ENCODE measurements around the gene ARID1B.

Gene ARID1B

GRCh38 chr6:157217894-157218370 is 440.8 kb downstream of the ARID1B start:
- DNase-seq (ENCODE audit: extremely low read depth in 1 of 2, low read depth in 1 of 2) = no peak

- DNase-seq (ENCODE audit: extremely low read depth in 1 of 2, low read depth in 1 of 2) = no peak
Observed at GRCh38 chr6:157218371-157219198, 441.4 kb downstream of the ARID1B start.

GRCh38 chr6:157219201-157220200 is 442.3 kb downstream of the ARID1B start:
- no peak for DNase-seq (ENCODE audit: extremely low read depth in 1 of 2, low read depth in 1 of 2)

DNA sequence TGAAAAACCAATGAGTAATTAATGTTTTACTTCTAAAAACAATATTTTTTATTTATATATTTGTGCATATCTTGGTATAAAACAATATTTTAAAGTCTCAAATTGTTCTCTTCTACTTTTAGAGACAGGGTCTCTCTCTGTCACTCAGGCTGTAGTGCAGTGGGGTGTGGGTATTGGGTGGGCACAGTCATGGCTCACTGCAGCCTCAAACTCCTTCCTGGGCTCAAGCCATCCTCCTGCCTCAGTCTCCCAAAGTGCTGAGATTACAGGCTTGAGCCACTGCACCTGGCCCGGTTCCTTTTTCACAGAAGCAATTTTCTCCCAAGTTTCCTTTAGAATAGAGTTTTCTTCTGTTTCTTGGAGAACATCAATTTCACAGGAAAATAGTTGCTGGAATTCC is 443.3 kb downstream of the ARID1B start:
- no peak for DNase-seq (ENCODE audit: extremely low read depth in 1 of 2, low read depth in 1 of 2)

DNA sequence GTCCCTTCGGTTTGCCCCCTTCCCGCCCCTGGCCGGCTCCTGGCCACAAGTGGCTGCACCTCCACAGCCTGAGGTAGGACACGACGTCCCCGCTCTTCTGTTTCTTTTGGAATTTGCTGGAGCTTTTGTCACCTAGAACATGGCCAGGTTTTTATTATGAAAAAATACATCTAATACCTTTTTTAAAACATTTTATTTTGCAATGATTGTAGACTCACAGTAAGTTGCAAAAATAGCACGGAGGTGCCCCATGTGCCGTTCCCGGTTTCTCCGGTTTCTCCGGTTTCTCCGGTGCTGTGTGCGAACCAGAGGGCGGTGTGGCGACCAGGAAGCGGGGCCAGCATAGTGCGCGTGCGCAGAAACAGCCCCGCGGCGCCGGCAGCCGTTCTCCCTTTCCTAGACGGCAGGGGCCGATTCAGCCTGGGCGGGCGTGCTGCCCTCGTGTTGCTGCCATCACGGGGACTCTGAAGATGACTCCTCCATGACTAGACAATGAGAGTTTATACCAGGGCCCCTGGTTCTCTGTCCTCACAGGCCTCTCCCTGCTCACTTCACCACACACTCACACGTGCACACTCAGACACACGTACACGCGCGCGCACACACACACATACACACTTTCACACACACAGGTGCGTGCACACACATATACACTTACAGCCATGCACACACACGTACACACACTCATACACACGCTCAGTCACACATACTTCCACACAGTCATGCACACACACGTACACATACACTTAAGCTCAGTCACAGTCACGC is 444.1 kb downstream of the ARID1B start:
- peak; percentile 52 to 70 for DNase-seq (ENCODE audit: extremely low read depth in 1 of 2, low read depth in 1 of 2)

DNA sequence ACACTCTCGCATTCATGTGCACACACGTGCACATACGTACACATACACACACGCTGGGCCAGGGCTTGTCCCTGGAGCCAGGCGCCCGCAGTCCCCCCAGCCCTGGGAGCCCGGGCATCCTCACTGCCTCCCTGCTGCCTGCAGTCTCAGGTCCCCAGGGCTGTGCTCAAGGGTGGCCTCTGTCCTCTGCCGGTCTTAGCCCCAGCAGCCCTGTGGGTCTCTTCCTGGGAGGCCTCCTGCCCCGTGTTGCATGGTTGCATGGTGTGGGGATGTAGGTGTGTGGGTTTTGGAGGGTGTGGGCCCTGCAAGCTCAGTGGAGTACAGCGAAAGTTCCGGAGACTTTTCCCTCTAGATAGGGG is 444.6 kb downstream of the ARID1B start:
- no peak for DNase-seq (ENCODE audit: extremely low read depth in 1 of 2, low read depth in 1 of 2)

DNA sequence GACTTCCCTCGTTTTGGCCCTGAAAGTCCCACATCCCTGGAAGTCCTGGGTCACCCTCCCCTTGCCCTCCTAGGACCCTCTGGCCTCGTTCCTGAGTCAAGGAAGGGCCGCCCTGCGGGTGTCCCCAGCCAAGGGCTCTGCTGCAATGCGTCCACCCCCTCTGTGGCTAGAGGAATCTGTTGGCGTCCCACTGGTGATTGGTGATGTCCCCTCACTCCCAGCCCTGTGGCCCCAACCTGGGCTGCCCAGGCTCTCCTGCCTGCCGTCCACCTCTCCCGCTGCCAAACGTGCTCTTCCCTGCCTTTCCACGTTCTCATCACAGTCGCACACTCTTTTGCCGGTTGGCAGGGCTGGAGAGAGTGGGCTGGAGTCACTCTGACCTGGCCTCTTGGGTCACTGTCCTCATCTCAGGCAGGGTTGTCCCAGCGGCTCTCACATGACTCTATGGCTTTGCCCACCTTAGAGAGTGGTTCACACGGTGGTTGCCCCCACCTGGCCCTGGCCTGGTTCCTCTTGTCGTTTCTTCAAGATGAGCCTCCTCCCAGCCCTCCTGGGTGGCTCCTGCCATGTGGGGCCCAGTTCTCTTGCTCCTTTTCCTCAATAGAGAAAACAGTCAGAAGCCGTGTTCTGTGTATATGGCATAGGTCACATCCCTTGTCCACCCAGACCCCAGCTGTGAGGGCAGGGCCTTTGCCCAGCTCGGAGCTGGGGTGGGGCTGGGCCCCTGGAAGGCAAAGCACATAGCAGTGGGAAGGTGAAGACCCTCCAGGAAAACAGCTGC is 445.2 kb downstream of the ARID1B start:
- DNase-seq (ENCODE audit: extremely low read depth in 1 of 2, low read depth in 1 of 2) = no peak

DNA sequence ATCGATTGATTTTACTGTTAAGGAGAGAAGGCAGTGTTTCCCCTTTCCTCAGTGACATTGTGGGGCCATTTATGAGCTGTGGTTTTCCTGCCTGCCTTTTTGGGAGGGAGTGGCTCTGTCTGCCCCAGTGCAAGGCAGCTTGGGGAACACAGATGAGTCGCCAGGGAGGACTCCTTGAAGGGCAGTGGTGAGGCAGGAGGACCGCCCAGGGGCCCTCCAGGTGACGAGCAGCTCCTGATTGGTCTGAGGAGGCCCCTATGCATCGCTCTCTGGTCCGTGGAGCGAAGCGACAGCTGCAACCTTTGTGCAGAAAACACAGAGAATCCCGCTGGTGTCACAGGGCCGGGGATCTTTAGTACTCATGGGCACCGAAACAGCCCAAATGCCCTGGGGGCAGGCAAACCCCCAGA is 445.8 kb downstream of the ARID1B start:
- no peak for DNase-seq (ENCODE audit: extremely low read depth in 1 of 2, low read depth in 1 of 2)

DNA sequence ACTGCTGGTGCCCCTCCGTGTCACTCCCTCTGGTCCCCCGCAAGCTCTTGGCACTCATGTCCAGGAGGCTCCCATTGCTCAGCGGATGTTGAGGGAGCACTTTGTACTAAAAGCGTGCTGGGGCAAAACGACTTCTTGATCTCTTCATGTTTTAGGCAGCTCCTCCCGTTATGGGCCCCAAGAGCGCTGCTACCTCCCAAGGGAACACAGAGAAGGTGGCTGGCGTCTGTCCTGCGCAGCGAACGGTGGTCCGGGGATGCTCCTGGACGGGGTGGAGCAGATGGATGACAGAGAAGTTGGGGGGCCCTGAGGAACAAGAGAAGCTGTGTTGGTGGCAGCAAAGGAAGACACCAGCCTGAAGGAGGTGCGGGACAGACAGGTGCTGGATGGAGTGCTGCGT is 446.3 kb downstream of the ARID1B start:
- DNase-seq (ENCODE audit: extremely low read depth in 1 of 2, low read depth in 1 of 2) = no peak

- no peak for DNase-seq (ENCODE audit: extremely low read depth in 1 of 2, low read depth in 1 of 2)
Observed at GRCh38 chr6:157224178-157224950, 447.2 kb downstream of the ARID1B start.

GRCh38 chr6:157224951-157225574 is 447.9 kb downstream of the ARID1B start:
- no peak for DNase-seq (ENCODE audit: extremely low read depth in 1 of 2, low read depth in 1 of 2)

- no peak for DNase-seq (ENCODE audit: extremely low read depth in 1 of 2, low read depth in 1 of 2)
Observed at GRCh38 chr6:157225575-157225995, 448.4 kb downstream of the ARID1B start.

- no peak for DNase-seq (ENCODE audit: extremely low read depth in 1 of 2, low read depth in 1 of 2)
Observed at GRCh38 chr6:157226026-157226625, 448.9 kb downstream of the ARID1B start.

DNA sequence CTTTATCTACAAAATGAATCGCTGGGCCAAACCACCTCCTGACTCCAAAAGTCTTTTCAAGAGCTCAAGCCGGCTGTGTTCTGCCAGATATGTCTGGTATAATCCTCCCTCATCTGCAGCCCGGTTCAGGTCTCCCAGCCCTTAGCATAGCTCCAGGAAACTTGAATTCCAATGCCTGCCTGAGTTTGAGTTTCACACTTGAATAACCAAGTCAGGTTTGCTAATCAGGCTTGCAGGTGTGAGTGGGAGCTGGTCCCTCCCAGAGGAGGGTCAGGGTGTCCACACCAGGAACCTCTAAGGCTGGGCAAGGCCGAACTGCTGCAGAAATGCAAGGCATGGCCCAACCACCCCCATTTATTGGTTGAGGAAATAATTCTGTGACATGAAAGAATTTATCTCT is 449.6 kb downstream of the ARID1B start:
- DNase-seq (ENCODE audit: extremely low read depth in 1 of 2, low read depth in 1 of 2) = no peak

DNA sequence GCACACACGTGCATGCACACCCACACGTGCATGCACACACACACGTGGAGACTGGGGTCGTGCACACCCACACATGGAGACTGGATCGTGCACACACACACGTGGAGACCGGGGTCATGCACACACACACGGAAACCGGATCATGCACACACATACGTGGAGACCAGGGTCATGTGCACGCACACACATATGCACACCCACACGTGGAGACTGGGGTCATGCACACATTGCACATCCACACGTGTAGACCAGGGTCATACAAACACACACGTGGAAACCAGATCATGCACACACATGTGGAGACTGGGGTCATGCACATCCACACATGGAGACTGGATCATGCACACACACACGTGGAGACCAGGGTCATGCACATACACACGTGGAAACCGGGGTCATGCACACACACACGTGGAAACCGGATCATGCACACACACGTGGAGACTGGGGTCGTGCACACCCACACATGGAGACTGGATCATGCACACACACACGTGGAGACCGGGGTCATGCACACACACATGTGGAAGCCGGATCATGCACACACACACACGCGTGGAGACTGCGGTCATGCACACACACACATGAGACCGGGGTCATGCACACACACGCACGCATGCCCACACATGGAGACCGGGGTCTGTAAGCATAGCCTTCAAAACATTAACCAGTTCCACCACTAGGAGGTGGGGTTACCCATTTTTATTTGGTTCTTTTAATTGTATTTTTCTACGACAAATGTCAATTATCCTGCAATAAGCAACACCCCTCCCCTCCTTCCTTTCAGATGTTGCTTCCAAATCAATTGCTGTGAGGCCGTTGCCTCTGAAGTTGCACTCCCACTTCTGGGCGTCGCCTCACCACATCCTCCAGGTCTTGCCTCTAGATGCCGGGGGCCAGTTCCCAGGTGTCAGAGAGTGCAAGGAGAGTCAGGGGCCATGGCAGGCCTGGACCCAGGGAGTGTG is 450.3 kb downstream of the ARID1B start:
- no peak for DNase-seq (ENCODE audit: extremely low read depth in 1 of 2, low read depth in 1 of 2)

GRCh38 chr6:157228426-157229131 is 451.4 kb downstream of the ARID1B start:
- DNase-seq (ENCODE audit: extremely low read depth in 1 of 2, low read depth in 1 of 2) = no peak

GRCh38 chr6:157229132-157229618 is 452.0 kb downstream of the ARID1B start:
- no peak for DNase-seq (ENCODE audit: extremely low read depth in 1 of 2, low read depth in 1 of 2)
